SK-N-MC (cell line): ENCODE data around the gene ECHS1.

ENCODE experiments used
- EZH2 ChIP-seq: fragments of 200-600 bp; sonication (generic); IDR thresholded peaks from one replicate; pipeline ENCODE4 v1.6.1; 2017; ENCODE audit warnings: antibody characterized with exemption
- POLR2AphosphoS5 ChIP-seq: IDR thresholded peaks from 2 replicates; pipeline ENCODE4 v1.6.1; 2012; ENCODE audit warnings: mild to moderate bottlenecking, low read depth, low read length, borderline replicate concordance

GRCh38 chr10:133350950-133351329 lies 22.2 kb downstream of the ECHS1 start:
- TF ChIP-seq POLR2AphosphoS5: no peak
- no peak for TF ChIP-seq EZH2
